ENCODE measurements around the gene PRR14. TPM values are rescaled to one million over a fixed set of nuclear protein-coding genes. Genes with fewer than 3 reads are reported as not detected.

The PRR14 gene
- total RNA-seq, 4 donors from 2014 or later, result 45.5 to 107 (median 65.0) TPM

DNA sequence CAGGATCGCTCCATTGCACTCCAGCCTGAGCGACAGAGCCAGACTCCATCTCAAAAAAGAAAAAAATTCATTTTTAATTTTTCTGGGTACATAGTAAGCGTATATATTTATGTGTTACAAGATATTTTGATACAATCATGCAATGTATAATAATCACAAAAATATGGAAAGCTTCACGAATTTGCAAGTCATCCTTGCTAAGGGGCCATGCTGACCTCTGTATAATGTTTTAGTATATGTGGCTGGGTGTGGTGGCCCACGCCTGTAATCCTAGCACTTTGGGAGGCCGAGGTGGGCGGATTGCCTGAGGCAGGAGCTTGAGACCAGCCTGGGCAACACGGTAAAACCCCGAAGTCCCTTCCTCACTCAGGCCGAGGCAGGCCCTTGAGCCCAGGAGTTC, 24.4 kb downstream of the PRR14 start:
- Histone ChIP-seq H3K36me3 (peaks cover 0 to 8% (median 0%) of the 10 kb centered on the region in 3 donors), H3K4me1 (no peaks in the 10 kb centered on the region), H3K27ac (no peak overlapping the region), H3K27me3 (no peaks in the 10 kb centered on the region), H3K4me3 (no peak overlapping the region), H3K9me3 (no peaks in the 10 kb centered on the region)
- DNase-seq, result no peak
- TF ChIP-seq, protein P1, sequence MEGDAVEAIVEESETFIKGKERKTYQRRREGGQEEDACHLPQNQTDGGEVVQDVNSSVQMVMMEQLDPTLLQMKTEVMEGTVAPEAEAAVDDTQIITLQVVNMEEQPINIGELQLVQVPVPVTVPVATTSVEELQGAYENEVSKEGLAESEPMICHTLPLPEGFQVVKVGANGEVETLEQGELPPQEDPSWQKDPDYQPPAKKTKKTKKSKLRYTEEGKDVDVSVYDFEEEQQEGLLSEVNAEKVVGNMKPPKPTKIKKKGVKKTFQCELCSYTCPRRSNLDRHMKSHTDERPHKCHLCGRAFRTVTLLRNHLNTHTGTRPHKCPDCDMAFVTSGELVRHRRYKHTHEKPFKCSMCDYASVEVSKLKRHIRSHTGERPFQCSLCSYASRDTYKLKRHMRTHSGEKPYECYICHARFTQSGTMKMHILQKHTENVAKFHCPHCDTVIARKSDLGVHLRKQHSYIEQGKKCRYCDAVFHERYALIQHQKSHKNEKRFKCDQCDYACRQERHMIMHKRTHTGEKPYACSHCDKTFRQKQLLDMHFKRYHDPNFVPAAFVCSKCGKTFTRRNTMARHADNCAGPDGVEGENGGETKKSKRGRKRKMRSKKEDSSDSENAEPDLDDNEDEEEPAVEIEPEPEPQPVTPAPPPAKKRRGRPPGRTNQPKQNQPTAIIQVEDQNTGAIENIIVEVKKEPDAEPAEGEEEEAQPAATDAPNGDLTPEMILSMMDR (IDR thresholded peaks at IDR 0.05), result no peak
- no peak for TF ChIP-seq POLR2A (IDR thresholded peaks at IDR 0.05)

DNA sequence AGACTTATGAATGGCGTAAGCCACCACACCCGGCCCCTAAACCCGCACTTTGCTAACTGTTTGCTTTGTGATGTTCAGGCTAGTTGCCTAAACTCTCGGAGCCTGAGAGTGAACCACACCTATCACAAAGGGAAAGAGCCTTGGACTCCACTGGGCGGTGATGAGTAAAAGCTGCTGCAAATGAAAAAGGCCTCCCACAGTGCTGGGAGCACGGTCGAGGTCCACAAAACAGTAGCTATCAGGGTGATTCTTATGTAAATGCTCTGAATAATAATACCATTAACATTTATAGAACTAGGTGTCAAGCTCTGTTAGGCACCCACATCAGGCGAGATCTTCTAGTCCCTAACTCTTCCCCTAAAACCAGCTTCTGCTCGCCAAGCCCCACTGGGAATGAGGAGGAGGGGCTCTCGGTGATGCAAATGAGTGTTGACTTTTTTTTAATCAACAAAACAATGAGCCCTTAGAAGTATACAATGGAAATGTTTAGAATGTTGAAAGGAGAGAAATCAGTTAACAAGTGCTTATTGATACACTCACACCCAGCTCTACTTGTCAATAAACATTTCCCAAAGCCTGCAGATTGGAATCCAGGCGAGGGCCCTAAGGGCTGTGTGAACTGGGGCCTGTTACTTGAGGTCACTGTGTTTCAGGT, 27.3 kb downstream of the PRR14 start:
- no peaks in the 10 kb centered on the region for H3K27me3 ChIP-seq
- no peak overlapping the region for H3K4me3 ChIP-seq
- H3K4me1 ChIP-seq, result no peaks in the 10 kb centered on the region
- TF ChIP-seq, protein P1 (IDR thresholded peaks at IDR 0.05), result no peak
- no peak for TF ChIP-seq POLR2A (IDR thresholded peaks at IDR 0.05)
- no peak for DNase-seq
- H3K27ac ChIP-seq, result no peak overlapping the region
- H3K36me3 ChIP-seq, result no peaks in the 10 kb centered on the region
- H3K9me3 ChIP-seq, result no peaks in the 10 kb centered on the region

DNA sequence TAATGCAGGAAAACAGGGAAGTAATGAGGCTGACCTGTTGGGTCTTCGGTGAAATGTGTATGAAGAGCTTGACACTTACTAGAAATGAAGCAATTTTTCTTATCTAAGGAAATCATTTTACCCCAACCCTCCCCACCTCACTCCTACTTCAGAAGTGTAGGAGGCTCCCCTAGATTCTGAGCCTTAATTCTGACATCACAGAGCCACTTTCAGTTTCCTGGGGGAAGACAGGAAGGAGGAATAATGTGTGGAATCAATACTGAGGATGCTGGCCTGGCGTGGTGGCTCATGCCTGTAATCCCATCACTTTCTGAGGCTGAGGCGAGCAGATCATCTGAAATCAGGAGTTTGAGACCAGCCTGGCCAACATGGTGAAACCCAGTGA, 27.8 kb downstream of the PRR14 start:
- Histone ChIP-seq H3K4me3 (no peak overlapping the region), H3K9me3 (no peaks in the 10 kb centered on the region), H3K4me1 (no peaks in the 10 kb centered on the region), H3K36me3 (no peaks in the 10 kb centered on the region), H3K27me3 (no peaks in the 10 kb centered on the region), H3K27ac (no peak overlapping the region)
- no peak for DNase-seq
- TF ChIP-seq, protein P1 (IDR thresholded peaks at IDR 0.05), result no peak
- no peak for TF ChIP-seq POLR2A (IDR thresholded peaks at IDR 0.05)

DNA sequence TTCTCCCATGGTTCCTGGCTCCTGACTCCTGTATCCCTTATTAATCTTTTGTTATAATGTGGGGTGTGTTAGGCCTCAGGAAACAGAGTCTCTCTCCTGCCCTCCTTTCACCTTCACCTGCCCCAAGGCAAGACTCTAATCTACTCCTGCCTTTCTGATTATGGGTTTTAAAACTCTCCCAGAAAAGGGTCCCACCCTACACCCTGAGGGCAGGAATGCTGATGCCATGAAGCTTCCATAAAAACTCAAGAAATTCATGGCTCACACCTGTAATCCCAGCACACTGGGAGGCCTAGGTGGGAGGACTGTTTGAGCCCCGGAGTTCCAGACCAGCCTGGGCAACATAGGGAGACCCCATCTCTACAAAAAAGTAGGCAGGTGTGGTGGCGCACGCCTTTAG, 29.6 kb downstream of the PRR14 start:
- Histone ChIP-seq H3K36me3 (no peaks in the 10 kb centered on the region), H3K4me3 (no peak overlapping the region), H3K9me3 (no peaks in the 10 kb centered on the region), H3K27me3 (no peaks in the 10 kb centered on the region), H3K27ac (no peak overlapping the region), H3K4me1 (no peaks in the 10 kb centered on the region)
- TF ChIP-seq POLR2A (IDR thresholded peaks at IDR 0.05), result no peak
- TF ChIP-seq, protein P1 (IDR thresholded peaks at IDR 0.05), result no peak
- DNase-seq, result no peak

DNA sequence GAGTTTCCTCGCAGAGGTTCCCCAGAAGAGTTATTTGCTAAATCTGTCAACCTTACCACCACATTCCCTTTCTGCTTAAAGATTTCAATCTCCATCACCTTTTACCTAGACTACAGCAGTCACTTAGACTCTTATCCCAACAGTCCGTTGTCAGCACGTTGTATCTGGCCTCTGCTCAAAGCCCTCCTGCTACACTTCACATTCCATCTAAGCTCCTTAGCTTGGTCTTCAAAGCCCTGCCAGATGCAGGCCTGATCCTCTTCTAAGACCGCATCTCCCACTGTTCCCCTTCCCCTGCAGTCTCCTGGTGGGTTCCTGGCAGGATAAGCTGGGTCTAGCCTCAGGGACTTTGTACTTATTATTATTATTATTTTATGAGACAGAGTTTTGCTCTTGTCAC, 37.9 kb downstream of the PRR14 start:
- Histone ChIP-seq H3K9me3 (no peaks in the 10 kb centered on the region), H3K4me1 (peaks cover 0 to 2% (median 0%) of the 10 kb centered on the region in 4 donors), H3K27me3 (no peaks in the 10 kb centered on the region), H3K4me3 (no peak overlapping the region), H3K27ac (no peak overlapping the region), H3K36me3 (no peaks in the 10 kb centered on the region)
- no peak for DNase-seq
- TF ChIP-seq, protein P1 (IDR thresholded peaks at IDR 0.05), result no peak
- TF ChIP-seq POLR2A (IDR thresholded peaks at IDR 0.05), result no peak

DNA sequence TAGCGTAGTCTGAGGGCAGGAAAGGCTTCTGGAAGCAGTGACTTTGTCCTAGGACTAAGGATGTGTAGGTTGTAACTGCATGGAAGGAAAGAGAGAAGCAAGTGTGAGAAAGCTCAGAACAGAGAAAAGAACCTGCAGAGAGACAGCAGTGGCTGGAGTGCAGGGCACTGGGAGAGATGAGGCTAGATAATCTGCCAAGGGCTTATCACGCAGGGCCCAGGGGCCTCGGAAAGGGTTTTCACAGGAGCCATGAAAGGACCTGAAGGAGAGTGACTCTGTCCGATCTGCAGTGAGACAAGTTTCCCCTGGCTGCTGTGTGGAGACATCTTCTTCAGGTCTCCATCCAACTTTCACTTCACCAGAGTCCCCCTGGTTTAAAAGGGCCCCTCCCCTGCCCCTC, 41.1 kb downstream of the PRR14 start:
- Histone ChIP-seq H3K4me3 (no peak overlapping the region), H3K4me1 (peaks cover 0 to 8% (median 0%) of the 10 kb centered on the region in 4 donors), H3K36me3 (no peaks in the 10 kb centered on the region), H3K9me3 (no peaks in the 10 kb centered on the region), H3K27me3 (no peaks in the 10 kb centered on the region), H3K27ac (no peak overlapping the region)
- no peak for TF ChIP-seq POLR2A (IDR thresholded peaks at IDR 0.05)
- TF ChIP-seq, protein P1 (IDR thresholded peaks at IDR 0.05), result no peak
- DNase-seq, result no peak

Data from Peyer's patch (tissue), 4 donors.